ENCODE results near the gene RABGAP1.

RABGAP1 gene

DNA sequence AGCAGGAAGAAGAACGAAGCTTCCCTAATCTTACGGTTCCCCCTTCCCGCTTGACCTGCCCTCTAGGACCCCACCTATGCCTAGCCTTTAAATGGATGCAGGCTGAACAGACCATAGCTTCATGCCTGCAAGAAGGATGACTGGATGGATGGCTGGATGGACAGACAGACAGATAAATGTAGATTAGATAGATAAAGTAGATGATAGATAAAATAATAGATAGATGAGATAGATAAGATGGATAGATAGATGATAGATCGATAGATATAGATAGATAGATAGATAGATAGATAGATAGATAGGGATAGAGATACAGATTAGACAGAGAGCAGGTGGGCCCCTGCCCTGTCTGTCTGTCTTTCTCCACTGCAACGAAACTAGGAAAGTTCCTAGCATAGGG, 164.7 kb downstream of the RABGAP1 start:
- CTCF ChIA-PET: interaction anchor here (2.0 kb wide), 1 partner anchor 245 kb away, joined by 12 read pairs; no protein-coding TSS in a partner anchor
- no peak overlapping the region for H3K4me3 ChIP-seq (ENCODE audit: low read depth, low read length)
- TF ChIP-seq ZNF366 (tag by site-specific recombination; conservative IDR thresholded peaks at IDR 0.05) (0 out of 2 replicates have a peak, but pooled peaks have one; percentile 15), ZNF610 (tag by site-specific recombination; IDR thresholded peaks at IDR 0.05; ENCODE audit: borderline replicate concordance) (no peak), ZBTB48 (tag by site-specific recombination; IDR thresholded peaks at IDR 0.05) (no peak), ZFHX2 (tag by site-specific recombination; conservative IDR thresholded peaks at IDR 0.05) (no peak)
- TF ChIP-seq, protein P1, sequence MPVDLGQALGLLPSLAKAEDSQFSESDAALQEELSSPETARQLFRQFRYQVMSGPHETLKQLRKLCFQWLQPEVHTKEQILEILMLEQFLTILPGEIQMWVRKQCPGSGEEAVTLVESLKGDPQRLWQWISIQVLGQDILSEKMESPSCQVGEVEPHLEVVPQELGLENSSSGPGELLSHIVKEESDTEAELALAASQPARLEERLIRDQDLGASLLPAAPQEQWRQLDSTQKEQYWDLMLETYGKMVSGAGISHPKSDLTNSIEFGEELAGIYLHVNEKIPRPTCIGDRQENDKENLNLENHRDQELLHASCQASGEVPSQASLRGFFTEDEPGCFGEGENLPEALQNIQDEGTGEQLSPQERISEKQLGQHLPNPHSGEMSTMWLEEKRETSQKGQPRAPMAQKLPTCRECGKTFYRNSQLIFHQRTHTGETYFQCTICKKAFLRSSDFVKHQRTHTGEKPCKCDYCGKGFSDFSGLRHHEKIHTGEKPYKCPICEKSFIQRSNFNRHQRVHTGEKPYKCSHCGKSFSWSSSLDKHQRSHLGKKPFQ (tag by site-specific recombination; IDR thresholded peaks at IDR 0.05): no peak
- no peaks in the 10 kb centered on the region for H3K9me3 ChIP-seq (ENCODE audit: control insufficient read depth, insufficient read depth, low read depth, low read length)
- POLR2A ChIA-PET: no interaction called here
- peaks cover 0 to 85% of the 10 kb centered on the region in 2 experiments; a peak in 1 of 3 replicates for H3K36me3 ChIP-seq (ENCODE audit: control insufficient read depth in 2 of 2, insufficient read depth in 1 of 2, low read length in 2 of 2)
- H3K4me1 ChIP-seq (ENCODE audit: control insufficient read depth, insufficient read depth, low read length): no peaks in the 10 kb centered on the region
- H3K27ac ChIP-seq (ENCODE audit: extremely low read depth, low read depth, low read length): no peak overlapping the region

DNA sequence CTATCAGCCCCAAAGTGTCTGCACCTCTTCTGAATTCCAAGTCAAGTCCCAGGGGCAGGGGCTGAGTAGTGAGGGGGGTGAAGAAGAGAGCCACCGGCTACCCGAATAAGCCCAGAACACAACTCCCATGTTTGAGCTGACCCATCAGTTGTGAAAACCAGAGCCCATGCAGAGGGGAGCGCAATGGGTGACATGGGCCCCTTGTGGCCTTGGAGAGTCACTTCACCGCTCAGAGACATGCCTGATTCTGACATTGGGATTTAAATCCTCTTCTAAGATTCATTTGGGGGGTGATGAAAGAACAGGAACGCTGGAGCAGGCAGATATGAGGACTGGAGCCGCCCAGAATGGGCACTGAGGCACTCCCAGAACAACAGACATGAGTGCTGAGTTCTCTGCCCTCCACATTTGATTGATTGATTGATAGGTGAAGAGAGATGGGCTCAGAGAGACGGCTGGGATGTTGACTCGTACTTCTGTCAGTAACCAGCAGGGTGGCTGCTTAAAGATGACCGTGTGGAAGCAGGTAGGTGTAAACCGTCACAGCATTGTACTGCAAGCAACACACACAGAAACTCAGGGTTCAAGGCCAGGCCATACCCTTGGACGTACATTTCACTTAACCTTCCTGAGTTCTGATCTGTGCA, 166.9 kb downstream of the RABGAP1 start:
- Histone ChIP-seq H3K36me3 (ENCODE audit: control insufficient read depth in 2 of 2, insufficient read depth in 1 of 2, low read length in 2 of 2) (peaks cover 0 to 81% of the 10 kb centered on the region in 2 experiments; a peak in 1 of 3 replicates), H3K27ac (ENCODE audit: extremely low read depth, low read depth, low read length) (no peak overlapping the region), H3K4me1 (ENCODE audit: control insufficient read depth, insufficient read depth, low read length) (no peaks in the 10 kb centered on the region), H3K4me3 (ENCODE audit: low read depth, low read length) (no peak overlapping the region), H3K9me3 (ENCODE audit: control insufficient read depth, insufficient read depth, low read depth, low read length) (no peaks in the 10 kb centered on the region)
- CTCF ChIA-PET: no interaction called here
- POLR2A ChIA-PET: interaction anchor here (1.0 kb wide), 1 partner anchor 14 kb away, joined by 4 read pairs; no protein-coding TSS in a partner anchor
- TF ChIP-seq, protein P2, sequence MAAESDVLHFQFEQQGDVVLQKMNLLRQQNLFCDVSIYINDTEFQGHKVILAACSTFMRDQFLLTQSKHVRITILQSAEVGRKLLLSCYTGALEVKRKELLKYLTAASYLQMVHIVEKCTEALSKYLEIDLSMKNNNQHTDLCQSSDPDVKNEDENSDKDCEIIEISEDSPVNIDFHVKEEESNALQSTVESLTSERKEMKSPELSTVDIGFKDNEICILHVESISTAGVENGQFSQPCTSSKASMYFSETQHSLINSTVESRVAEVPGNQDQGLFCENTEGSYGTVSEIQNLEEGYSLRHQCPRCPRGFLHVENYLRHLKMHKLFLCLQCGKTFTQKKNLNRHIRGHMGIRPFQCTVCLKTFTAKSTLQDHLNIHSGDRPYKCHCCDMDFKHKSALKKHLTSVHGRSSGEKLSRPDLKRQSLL (tag by site-specific recombination; IDR thresholded peaks at IDR 0.05): no peak
- TF ChIP-seq GLI4 (tag by site-specific recombination; IDR thresholded peaks at IDR 0.05): no peak
- no peak for TF ChIP-seq ZNF10 (tag by site-specific recombination; IDR thresholded peaks at IDR 0.05)
- TF ChIP-seq ZNF239 (tag by site-specific recombination; IDR thresholded peaks at IDR 0.05): no peak
- TF ChIP-seq, protein P3, sequence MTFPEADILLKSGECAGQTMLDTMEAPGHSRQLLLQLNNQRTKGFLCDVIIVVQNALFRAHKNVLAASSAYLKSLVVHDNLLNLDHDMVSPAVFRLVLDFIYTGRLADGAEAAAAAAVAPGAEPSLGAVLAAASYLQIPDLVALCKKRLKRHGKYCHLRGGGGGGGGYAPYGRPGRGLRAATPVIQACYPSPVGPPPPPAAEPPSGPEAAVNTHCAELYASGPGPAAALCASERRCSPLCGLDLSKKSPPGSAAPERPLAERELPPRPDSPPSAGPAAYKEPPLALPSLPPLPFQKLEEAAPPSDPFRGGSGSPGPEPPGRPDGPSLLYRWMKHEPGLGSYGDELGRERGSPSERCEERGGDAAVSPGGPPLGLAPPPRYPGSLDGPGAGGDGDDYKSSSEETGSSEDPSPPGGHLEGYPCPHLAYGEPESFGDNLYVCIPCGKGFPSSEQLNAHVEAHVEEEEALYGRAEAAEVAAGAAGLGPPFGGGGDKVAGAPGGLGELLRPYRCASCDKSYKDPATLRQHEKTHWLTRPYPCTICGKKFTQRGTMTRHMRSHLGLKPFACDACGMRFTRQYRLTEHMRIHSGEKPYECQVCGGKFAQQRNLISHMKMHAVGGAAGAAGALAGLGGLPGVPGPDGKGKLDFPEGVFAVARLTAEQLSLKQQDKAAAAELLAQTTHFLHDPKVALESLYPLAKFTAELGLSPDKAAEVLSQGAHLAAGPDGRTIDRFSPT (tag by site-specific recombination; IDR thresholded peaks at IDR 0.05): no peak
- TF ChIP-seq KLF10 (tag by site-specific recombination; IDR thresholded peaks at IDR 0.05): no peak
- no peak for TF ChIP-seq ZNF146 (tag by site-specific recombination; IDR thresholded peaks at IDR 0.05)
- no peak for TF ChIP-seq ZNF624 (tag by site-specific recombination; IDR thresholded peaks at IDR 0.05)
- TF ChIP-seq ZNF23 (tag by site-specific recombination; IDR thresholded peaks at IDR 0.05; ENCODE audit: borderline replicate concordance): no peak
- TF ChIP-seq ZFP69B (tag by site-specific recombination; IDR thresholded peaks at IDR 0.05): no peak
- no peak for TF ChIP-seq ZNF2 (tag by site-specific recombination; IDR thresholded peaks at IDR 0.05)
- TF ChIP-seq ZNF140 (tag by site-specific recombination; IDR thresholded peaks at IDR 0.05): no peak
- TF ChIP-seq, protein P4, sequence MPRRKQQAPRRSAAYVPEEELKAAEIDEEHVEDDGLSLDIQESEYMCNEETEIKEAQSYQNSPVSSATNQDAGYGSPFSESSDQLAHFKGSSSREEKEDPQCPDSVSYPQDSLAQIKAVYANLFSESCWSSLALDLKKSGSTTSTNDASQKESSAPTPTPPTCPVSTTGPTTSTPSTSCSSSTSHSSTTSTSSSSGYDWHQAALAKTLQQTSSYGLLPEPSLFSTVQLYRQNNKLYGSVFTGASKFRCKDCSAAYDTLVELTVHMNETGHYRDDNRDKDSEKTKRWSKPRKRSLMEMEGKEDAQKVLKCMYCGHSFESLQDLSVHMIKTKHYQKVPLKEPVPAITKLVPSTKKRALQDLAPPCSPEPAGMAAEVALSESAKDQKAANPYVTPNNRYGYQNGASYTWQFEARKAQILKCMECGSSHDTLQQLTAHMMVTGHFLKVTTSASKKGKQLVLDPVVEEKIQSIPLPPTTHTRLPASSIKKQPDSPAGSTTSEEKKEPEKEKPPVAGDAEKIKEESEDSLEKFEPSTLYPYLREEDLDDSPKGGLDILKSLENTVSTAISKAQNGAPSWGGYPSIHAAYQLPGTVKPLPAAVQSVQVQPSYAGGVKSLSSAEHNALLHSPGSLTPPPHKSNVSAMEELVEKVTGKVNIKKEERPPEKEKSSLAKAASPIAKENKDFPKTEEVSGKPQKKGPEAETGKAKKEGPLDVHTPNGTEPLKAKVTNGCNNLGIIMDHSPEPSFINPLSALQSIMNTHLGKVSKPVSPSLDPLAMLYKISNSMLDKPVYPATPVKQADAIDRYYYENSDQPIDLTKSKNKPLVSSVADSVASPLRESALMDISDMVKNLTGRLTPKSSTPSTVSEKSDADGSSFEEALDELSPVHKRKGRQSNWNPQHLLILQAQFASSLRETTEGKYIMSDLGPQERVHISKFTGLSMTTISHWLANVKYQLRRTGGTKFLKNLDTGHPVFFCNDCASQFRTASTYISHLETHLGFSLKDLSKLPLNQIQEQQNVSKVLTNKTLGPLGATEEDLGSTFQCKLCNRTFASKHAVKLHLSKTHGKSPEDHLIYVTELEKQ (tag by site-specific recombination; IDR thresholded peaks at IDR 0.05; ENCODE audit: borderline replicate concordance): no peak; the same call in 1 of the 2 replicates
- TF ChIP-seq ZNF354C (tag by site-specific recombination; IDR thresholded peaks at IDR 0.05; ENCODE audit: borderline replicate concordance, low read depth): no peak

Data from HEK293 (cell line).